Measurements from ENCODE around the gene PIN4.

- no peak for TF ChIP-seq POLR2A (IDR thresholded peaks at IDR 0.05; ENCODE audit: low read length)
- no peak for TF ChIP-seq GATA1 (IDR thresholded peaks at IDR 0.05; ENCODE audit: low read depth, low read length)
Observed at GRCh38 chrX:72203421-72203820, 21.9 kb downstream of the PIN4 start.
